ENCODE results near the gene SPTBN4. TPM values are rescaled to one million over a fixed set of nuclear protein-coding genes. Genes with fewer than 3 reads are reported as not detected.

The SPTBN4 gene
- total RNA-seq, 1 donor from 2014 or later = 0.41 TPM

GRCh38 chr19:40444000-40444824, 22.6 kb upstream of the SPTBN4 start, which contains the start of gene SERTAD3:
Gene SERTAD3 (minus strand): TSS chr19:40444335. CDS start chr19:40442080, 2,255 bp downstream.
- peak; percentile 80 for DNase-seq (ENCODE audit: low read depth)
- TF ChIP-seq CTCF (IDR thresholded peaks at IDR 0.05; ENCODE audit: insufficient read depth, low read depth, low read length) (no peak), EZH2 (IDR thresholded peaks at IDR 0.05; ENCODE audit: insufficient read depth, low read length) (no peak)
- Histone ChIP-seq H3K27ac (ENCODE audit: low read depth, low read length) (peak within 1 kb of the TSS; percentile 96), H3K9ac (ENCODE audit: low read length) (peak within 1 kb of the TSS; percentile 98), H3K4me2 (ENCODE audit: low read length) (peak within 1 kb of the TSS; percentile 99), H3K9me3 (ENCODE audit: insufficient read depth, low read depth, low read length) (no peaks in the 10 kb centered on the region), H2AFZ (ENCODE audit: low read depth, low read length) (peak within 1 kb of the TSS; percentile 94), H3K36me3 (ENCODE audit: insufficient read depth, low read length) (peaks cover 17% of the 10 kb centered on the region), H4K20me1 (ENCODE audit: insufficient read depth, low read length) (peaks cover 31% of the 10 kb centered on the region), H3K4me1 (ENCODE audit: insufficient read depth, low read length) (peaks cover 16% of the 10 kb centered on the region), H3K79me2 (ENCODE audit: insufficient read depth, low read length) (peaks cover 41% of the 10 kb centered on the region), H3K27me3 (ENCODE audit: insufficient read depth, low read length) (no peaks in the 10 kb centered on the region), H3K4me3 (ENCODE audit: insufficient read depth, low read depth, low read length) (peak within 1 kb of the TSS; percentile 100)
- Mint-ChIP-seq H3K27me3 (ENCODE audit: low read depth, unreplicated experiment) (no peaks in the 10 kb centered on the region), H3K4me1 (ENCODE audit: low read depth, unreplicated experiment) (peaks cover 25% of the 10 kb centered on the region), H3K9me3 (ENCODE audit: unreplicated experiment) (no peaks in the 10 kb centered on the region), H3K4me3 (ENCODE audit: unreplicated experiment) (peak within 1 kb of the TSS; percentile 97), H3K27ac (ENCODE audit: unreplicated experiment) (peak within 1 kb of the TSS; percentile 94), H3K36me3 (ENCODE audit: low read depth, unreplicated experiment) (peaks cover 19% of the 10 kb centered on the region)
- no peak for FAIRE-seq

GRCh38 chr19:40444825-40445312, 21.9 kb upstream of the SPTBN4 start:
- Histone ChIP-seq H3K4me1 (ENCODE audit: insufficient read depth, low read length) (peaks cover 16% of the 10 kb centered on the region), H3K4me2 (ENCODE audit: low read length) (peak overlapping the region; percentile 99), H3K36me3 (ENCODE audit: insufficient read depth, low read length) (peaks cover 17% of the 10 kb centered on the region), H3K79me2 (ENCODE audit: insufficient read depth, low read length) (peaks cover 41% of the 10 kb centered on the region), H4K20me1 (ENCODE audit: insufficient read depth, low read length) (peaks cover 30% of the 10 kb centered on the region), H3K9ac (ENCODE audit: low read length) (peak overlapping the region; percentile 98), H3K27ac (ENCODE audit: low read depth, low read length) (peak overlapping the region; percentile 71), H3K27me3 (ENCODE audit: insufficient read depth, low read length) (no peaks in the 10 kb centered on the region), H3K9me3 (ENCODE audit: insufficient read depth, low read depth, low read length) (no peaks in the 10 kb centered on the region), H3K4me3 (ENCODE audit: insufficient read depth, low read depth, low read length) (peak overlapping the region; percentile 100), H2AFZ (ENCODE audit: low read depth, low read length) (peak overlapping the region; percentile 94)
- H3K27me3 Mint-ChIP-seq (ENCODE audit: low read depth, unreplicated experiment) = no peaks in the 10 kb centered on the region
- peaks cover 23% of the 10 kb centered on the region for H3K4me1 Mint-ChIP-seq (ENCODE audit: low read depth, unreplicated experiment)
- H3K4me3 Mint-ChIP-seq (ENCODE audit: unreplicated experiment) = peak overlapping the region; percentile 97
- no peak for FAIRE-seq
- no peak for TF ChIP-seq CTCF (IDR thresholded peaks at IDR 0.05; ENCODE audit: insufficient read depth, low read depth, low read length)
- no peak for TF ChIP-seq EZH2 (IDR thresholded peaks at IDR 0.05; ENCODE audit: insufficient read depth, low read length)
- H3K27ac Mint-ChIP-seq (ENCODE audit: unreplicated experiment) = peak overlapping the region; percentile 84
- no peaks in the 10 kb centered on the region for H3K9me3 Mint-ChIP-seq (ENCODE audit: unreplicated experiment)
- DNase-seq (ENCODE audit: low read depth) = no peak
- peaks cover 15% of the 10 kb centered on the region for H3K36me3 Mint-ChIP-seq (ENCODE audit: low read depth, unreplicated experiment)

Measured in astrocyte (in vitro differentiated cells and primary cell).